Prostate gland (tissue), 2 donors: ENCODE data around the gene SLC5A10. TPM values are rescaled to one million over a fixed set of nuclear protein-coding genes. Genes with fewer than 3 reads are reported as not detected.

Experiments used
- DNase-seq: peaks from one replicate; pipeline ENCODE4 v3.0.0-alpha.2; 2019; ENCODE audit warnings: low spot score
- H3K27ac ChIP-seq, 2 donors: fragments of 200-600 bp; sonication (generic); 2 replicates each; pipeline ENCODE4 v1.5.1; 2017 to 2019
- H3K27me3 ChIP-seq: fragments of 200-600 bp; sonication (generic); replicated peaks from 2 replicates; pipeline ENCODE4 v1.5.1; 2019; ENCODE audit not compliant: insufficient read depth
- H3K36me3 ChIP-seq, 2 donors: fragments of 200-600 bp; sonication (generic); 1 replicate in 1 of 2; 2 replicates in 1 of 2; pipeline versions ENCODE4 v1.5.1 to v1.8.1; 2017 to 2019
- H3K4me1 ChIP-seq: fragments of 200-600 bp; sonication (generic); replicated peaks from 2 replicates; pipeline ENCODE4 v1.5.1; 2019
- H3K4me3 ChIP-seq, 2 donors: fragments of 200-600 bp; sonication (generic); 2 replicates each; pipeline ENCODE4 v1.5.1; 2017 to 2019
- H3K9me3 ChIP-seq: fragments of 200-600 bp; sonication (generic); 2 replicates; pipeline ENCODE4 v1.5.1; 2017
- POLR2A ChIP-seq: fragments of 450-650 bp; IDR thresholded peaks from one replicate; pipeline ENCODE4 v1.6.1; 2016; ENCODE audit warnings: antibody characterized with exemption, mild to moderate bottlenecking
- POLR2AphosphoS5 ChIP-seq: sonication (generic); formaldehyde crosslinking; IDR thresholded peaks from one replicate; pipeline ENCODE4 v1.6.1; 2017; ENCODE audit warnings: antibody characterized with exemption
- WGBS: methylation state at CpG from one replicate; pipeline ENCODE4 v1.1.5; 2018; 5-methylcytosine and 5-hydroxymethylcytosine counted together
- intact Hi-C: fragments of 100-400 bp; cut with DNase I; formaldehyde crosslinking; loops from one replicate; pipeline ENCODE4 v1.14.2; 2022
- total RNA-seq, 2 donors: library from RNA; depleted of rRNA; stranded (reverse); fragments of >200 nt; gene quantifications; one replicate each; pipeline ENCODE4 v1.1.0, GENCODE V29; 2016
- TF ChIP-seq, protein P1 (sequence below), 4 experiments: fragments of 200-600 bp in 2 of 4; fragments of 450-650 bp in 2 of 4; sonication (generic) in 2 of 4; IDR thresholded peaks; 1 replicate in 3 of 4; 2 replicates in 1 of 4; pipeline ENCODE4 v1.5.1; 2016 to 2019; ENCODE audit warnings: antibody characterized with exemption in 4 of 4, mild to moderate bottlenecking in 2 of 4, moderate library complexity in 2 of 4

SLC5A10 gene
- total RNA-seq, 2 donors from 2014 or later: not detected

- intact Hi-C loops: no loop called here
Measured at GRCh38 chr17:18990331-18990730, 38.4 kb downstream of the SLC5A10 start.

DNA sequence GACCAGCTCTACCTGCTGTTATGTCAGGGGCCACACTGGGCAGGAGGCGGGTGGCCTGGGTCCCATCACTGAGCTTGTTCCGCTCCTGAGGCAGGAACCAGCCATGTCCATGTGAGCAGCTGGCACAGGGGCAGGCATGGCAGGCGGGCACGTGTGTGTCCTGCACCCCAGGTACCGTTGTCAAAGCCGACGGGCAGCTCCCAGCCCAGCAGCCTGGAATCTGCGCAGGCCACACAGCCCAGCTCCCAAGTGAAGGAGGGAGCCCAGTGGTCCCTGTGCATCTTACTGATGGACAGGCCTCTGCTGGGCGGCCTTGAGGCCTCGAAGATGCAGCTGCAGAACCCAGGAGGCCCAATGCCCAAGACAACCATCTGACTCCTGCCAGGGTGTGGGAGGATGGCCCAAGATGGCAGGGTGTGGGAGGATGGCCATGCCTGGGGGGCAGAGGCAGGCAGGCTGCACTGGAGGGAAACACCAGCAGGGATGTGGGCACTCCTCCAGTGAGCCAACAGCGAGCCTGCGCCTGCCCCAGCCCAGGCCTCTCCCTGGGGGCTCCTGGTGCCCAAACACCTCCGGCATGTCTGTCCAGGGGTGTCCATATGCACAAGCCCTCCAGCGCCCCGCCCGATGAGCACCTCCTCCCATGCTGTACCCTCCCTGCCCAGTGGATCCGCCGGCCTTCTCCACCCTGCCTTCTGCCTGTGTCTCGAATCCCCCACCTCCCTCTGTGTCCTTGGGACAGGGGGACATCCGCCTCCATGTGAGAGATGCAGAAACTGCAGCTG is 39.8 kb downstream of the SLC5A10 start:
- Histone ChIP-seq H3K4me3 (no peak overlapping the region), H3K36me3 (no peaks in the 10 kb centered on the region), H3K9me3 (no peaks in the 10 kb centered on the region), H3K4me1 (no peaks in the 10 kb centered on the region), H3K27me3 (no peaks in the 10 kb centered on the region), H3K27ac (no peak overlapping the region)
- TF ChIP-seq POLR2AphosphoS5: no peak
- 86% methylated on average over 14 of the region's 20 CpGs for WGBS
- no peak for DNase-seq
- intact Hi-C loops: no loop called here

More at GRCh38 chr17:18990331-18990730, 38.4 kb downstream of the SLC5A10 start:
- H3K27ac ChIP-seq: no peak overlapping the region
- 66% methylated on average over 6 of the region's 6 CpGs for WGBS
- no peaks in the 10 kb centered on the region for H3K36me3 ChIP-seq
- H3K9me3 ChIP-seq: no peaks in the 10 kb centered on the region
- TF ChIP-seq, protein P1, sequence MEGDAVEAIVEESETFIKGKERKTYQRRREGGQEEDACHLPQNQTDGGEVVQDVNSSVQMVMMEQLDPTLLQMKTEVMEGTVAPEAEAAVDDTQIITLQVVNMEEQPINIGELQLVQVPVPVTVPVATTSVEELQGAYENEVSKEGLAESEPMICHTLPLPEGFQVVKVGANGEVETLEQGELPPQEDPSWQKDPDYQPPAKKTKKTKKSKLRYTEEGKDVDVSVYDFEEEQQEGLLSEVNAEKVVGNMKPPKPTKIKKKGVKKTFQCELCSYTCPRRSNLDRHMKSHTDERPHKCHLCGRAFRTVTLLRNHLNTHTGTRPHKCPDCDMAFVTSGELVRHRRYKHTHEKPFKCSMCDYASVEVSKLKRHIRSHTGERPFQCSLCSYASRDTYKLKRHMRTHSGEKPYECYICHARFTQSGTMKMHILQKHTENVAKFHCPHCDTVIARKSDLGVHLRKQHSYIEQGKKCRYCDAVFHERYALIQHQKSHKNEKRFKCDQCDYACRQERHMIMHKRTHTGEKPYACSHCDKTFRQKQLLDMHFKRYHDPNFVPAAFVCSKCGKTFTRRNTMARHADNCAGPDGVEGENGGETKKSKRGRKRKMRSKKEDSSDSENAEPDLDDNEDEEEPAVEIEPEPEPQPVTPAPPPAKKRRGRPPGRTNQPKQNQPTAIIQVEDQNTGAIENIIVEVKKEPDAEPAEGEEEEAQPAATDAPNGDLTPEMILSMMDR (IDR thresholded peaks at IDR 0.05): no peak
- TF ChIP-seq POLR2A (no peak), POLR2AphosphoS5 (no peak)
- H3K27me3 ChIP-seq: no peaks in the 10 kb centered on the region
- no peak overlapping the region for H3K4me3 ChIP-seq
- DNase-seq: no peak
- no peaks in the 10 kb centered on the region for H3K4me1 ChIP-seq

GRCh38 chr17:18992454-18993130 is 40.6 kb downstream of the SLC5A10 start:
- Histone ChIP-seq H3K27ac (no peak overlapping the region), H3K9me3 (no peaks in the 10 kb centered on the region), H3K4me1 (no peaks in the 10 kb centered on the region), H3K27me3 (no peaks in the 10 kb centered on the region), H3K36me3 (no peaks in the 10 kb centered on the region), H3K4me3 (no peak overlapping the region)
- TF ChIP-seq, protein P1 (IDR thresholded peaks at IDR 0.05): no peak
- TF ChIP-seq POLR2AphosphoS5 (no peak), POLR2A (no peak)
- WGBS: 83% methylated on average over 21 of the region's 22 CpGs
- no peak for DNase-seq
- intact Hi-C loops: no loop called here

DNA sequence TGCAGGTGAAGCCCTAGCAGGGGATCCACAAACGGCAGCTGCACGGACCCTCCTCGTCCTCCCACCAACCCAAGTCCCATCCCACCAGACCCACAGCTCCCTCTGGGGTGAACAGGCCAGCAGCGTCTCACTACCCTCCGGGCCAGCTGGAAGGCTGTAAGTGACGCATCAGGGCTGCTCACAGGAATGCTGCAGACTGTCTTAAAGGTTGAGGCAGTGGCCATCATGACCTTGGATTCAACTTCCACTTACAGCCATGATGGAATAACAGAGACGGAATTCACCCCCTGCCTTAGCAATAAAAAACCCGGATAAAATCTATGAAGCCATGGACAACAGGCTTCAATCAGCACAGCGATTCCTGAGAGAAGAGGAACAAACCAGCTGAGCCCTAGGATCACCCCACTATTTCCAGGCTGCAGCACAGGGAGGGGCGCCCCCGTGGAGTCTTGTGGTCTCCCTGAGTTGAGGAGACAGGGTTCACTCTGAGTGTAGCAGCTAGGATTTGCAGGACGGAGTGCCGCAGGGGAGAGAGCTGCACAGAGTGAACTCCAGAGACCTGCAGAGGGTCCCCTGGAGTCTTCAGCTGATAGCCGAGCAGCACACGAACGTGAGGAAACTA is 42.1 kb downstream of the SLC5A10 start:
- Histone ChIP-seq H3K27ac (no peak overlapping the region), H3K27me3 (no peaks in the 10 kb centered on the region), H3K4me3 (no peak overlapping the region), H3K9me3 (no peaks in the 10 kb centered on the region), H3K4me1 (no peaks in the 10 kb centered on the region), H3K36me3 (no peaks in the 10 kb centered on the region)
- no peak for DNase-seq
- intact Hi-C loops: no loop called here
- TF ChIP-seq POLR2AphosphoS5: no peak
- TF ChIP-seq POLR2A: no peak
- TF ChIP-seq, protein P1 (IDR thresholded peaks at IDR 0.05): no peak
- WGBS: 71% methylated on average over 16 of the region's 16 CpGs

GRCh38 chr17:18994631-18995030 is 42.7 kb downstream of the SLC5A10 start:
- Histone ChIP-seq H3K27me3 (no peaks in the 10 kb centered on the region), H3K4me1 (no peaks in the 10 kb centered on the region), H3K27ac (no peak overlapping the region), H3K9me3 (no peaks in the 10 kb centered on the region), H3K4me3 (no peak overlapping the region), H3K36me3 (no peaks in the 10 kb centered on the region)
- intact Hi-C loops: no loop called here
- 41% methylated on average over 1 of the region's 1 CpG for WGBS
- TF ChIP-seq, protein P1 (IDR thresholded peaks at IDR 0.05): no peak
- TF ChIP-seq POLR2AphosphoS5: no peak
- no peak for DNase-seq
